NCI-H748 (cell line): ENCODE results near the gene PLEKHJ1.
"Not testable (repeated sequence)": the region's sequence is repeated elsewhere in the genome, so short reads cannot be mapped to it uniquely, and the experiment has no call there.

Experiments
- DNase-seq: peaks from one replicate; lab custom pipeline; 2025; ENCODE audit not compliant: unreplicated experiment; lab: John Stamatoyannopoulos, UW

PLEKHJ1 gene, protein sequence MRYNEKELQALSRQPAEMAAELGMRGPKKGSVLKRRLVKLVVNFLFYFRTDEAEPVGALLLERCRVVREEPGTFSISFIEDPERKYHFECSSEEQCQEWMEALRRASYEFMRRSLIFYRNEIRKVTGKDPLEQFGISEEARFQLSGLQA

GRCh38 chr19:2236314-2237050, at the start of gene PLEKHJ1, which contains the start of gene SF3A2:
TSS of gene PLEKHJ1 (minus strand) at chr19:2236329. CDS start at chr19:2236248, 81 bp downstream.
TSS of gene SF3A2 (plus strand) at chr19:2236824. CDS start at chr19:2243419, 6,595 bp downstream.
- peak; percentile 94 for DNase-seq

DNA sequence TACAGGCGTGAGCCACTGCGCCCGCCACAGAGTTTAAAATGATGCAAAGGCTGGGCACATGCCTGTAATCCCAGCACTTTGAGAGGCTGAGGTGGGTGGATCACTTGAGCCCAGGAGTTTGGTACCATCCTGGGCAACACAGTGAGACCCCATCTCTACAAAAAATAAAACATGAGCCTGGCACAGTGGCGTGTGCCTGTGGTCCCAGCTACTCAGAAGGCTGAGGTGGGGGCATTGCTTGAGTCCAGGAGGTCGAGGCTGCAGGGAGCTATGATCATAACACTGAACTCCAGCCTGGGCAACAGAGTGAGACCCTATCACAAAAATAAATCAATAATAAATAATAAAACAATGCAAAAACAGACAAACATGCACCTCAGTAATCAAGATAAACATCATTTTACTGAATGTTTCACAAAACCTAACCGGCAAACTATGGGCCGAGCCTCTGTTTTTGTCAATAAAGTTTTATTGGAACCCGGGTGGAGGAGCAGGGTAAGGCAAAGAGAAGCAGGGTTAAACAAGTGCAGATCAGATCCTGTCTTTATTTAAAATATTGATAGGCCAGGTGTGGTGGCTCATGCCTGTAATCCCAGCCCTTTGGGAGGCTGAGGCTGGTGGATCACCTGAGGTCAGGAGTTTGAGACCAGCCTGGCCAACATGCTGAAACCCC, 47.8 kb upstream of the PLEKHJ1 start:
- DNase-seq, result no peak

DNA sequence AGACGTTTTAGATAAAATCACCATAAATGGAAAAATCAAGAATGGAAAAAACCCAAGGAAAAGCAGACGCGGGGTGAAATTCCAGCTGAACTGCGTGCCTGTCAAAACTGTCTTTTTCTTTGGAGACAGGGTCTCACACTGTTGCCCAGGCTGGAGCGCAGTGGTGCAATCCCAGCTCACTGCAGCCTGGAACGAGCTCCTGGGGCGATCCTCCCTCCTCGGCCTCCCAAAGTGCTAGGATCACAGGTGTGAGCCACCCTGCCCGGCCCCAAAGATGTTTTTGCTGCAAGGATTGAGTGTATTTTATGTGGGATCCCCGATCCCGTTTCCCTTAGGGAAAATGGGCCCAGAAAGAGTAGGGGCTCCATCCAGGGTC, 46.7 kb upstream of the PLEKHJ1 start:
- no peak for DNase-seq

- DNase-seq, result no peak
Measured at GRCh38 chr19:2282062-2282861, 46.1 kb upstream of the PLEKHJ1 start, which contains the start of gene PEAK3. TSS of gene PEAK3 (minus strand) at chr19:2282175. CDS start at chr19:2280931, 1,244 bp downstream.

DNA sequence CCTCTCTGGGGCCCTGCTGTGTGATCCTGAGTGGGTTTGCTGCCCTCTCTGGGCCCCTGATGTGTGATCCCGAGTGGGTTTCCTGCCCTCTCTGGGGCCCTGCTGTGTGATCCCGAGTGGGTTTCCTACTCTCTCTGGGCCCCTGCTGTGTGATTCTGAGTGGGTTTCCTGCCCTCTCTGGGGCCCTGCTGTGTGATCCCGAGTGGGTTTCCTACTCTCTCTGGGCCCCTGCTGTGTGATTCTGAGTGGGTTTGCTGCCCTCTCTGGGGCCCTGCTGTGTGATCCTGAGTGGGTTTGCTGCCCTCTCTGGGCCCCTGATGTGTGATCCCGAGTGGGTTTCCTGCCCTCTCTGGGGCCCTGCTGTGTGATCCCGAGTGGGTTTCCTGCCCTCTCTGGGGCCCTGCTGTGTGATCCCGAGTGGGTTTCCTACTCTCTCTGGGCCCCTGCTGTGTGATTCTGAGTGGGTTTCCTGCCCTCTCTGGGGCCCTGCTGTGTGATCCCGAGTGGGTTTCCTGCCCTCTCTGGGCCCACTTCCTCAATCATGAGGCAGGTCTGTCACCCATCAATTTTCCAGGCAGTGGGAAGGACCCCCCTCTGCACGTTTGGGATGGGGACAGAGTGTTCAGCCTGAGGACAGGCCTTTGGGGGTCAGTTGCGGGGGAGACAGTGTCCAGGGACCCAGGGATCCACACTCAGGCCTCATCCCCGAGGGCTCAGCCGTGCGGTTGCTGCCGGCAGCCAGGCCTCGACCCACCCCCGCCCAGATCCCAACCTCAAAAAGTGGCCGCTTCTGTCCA, 45.3 kb upstream of the PLEKHJ1 start:
- DNase-seq, result not testable (repeated sequence)

DNA sequence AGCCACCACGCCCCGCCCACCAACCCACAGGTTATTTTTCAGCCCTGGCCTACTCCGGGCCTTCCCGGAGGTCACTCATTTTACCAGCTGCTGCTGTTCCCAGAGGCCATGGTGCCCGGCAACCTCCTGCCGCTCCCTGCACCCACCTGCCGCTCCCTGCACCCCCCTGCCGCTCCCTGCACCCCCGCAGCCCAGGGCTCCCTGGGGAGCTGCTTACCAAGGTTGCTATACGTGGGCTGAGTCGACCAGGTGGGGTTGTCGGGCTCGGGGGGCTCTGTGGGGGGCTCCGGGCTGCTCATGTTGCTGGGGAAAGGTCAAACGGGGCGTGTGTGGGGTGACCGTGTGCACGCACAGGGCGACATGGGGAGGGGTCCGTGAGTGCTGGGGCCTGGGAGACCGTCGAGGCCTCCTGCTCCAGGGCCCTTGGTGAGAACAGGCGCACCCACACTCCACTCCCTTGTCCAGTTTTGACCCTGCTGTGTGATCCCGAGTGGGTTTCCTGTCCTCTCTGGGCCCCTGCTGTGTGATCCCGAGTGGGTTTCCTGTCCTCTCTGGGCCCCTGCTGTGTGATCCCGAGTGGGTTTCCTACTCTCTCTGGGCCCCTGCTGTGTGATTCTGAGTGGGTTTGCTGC, 44.6 kb upstream of the PLEKHJ1 start:
- DNase-seq, result no peak

GRCh38 chr19:2278459-2279158, 42.5 kb upstream of the PLEKHJ1 start:
- no peak for DNase-seq

DNA sequence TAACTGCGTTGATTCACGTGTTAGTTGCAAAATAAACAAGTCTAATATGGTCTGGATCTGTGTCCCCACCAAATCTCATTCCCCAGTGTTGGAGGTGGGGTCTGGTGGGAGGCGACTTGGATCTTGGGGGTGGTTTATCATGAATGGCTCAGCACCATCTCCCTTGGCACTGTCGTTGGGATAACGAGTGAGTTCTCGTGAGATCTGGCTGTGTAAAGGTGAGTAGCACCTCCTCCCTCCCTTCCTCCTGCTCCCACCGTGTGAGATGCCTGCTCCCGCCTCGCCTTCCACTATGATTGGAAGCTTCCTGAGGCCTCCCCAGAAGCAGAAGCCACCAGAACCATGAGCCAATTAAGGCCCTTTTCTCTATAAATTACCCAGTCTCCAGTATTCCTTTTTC, 41.0 kb upstream of the PLEKHJ1 start:
- no peak for DNase-seq

GRCh38 chr19:2276429-2276986, 40.4 kb upstream of the PLEKHJ1 start:
- no peak for DNase-seq

GRCh38 chr19:2275588-2276428, 39.7 kb upstream of the PLEKHJ1 start:
- DNase-seq, result no peak

DNA sequence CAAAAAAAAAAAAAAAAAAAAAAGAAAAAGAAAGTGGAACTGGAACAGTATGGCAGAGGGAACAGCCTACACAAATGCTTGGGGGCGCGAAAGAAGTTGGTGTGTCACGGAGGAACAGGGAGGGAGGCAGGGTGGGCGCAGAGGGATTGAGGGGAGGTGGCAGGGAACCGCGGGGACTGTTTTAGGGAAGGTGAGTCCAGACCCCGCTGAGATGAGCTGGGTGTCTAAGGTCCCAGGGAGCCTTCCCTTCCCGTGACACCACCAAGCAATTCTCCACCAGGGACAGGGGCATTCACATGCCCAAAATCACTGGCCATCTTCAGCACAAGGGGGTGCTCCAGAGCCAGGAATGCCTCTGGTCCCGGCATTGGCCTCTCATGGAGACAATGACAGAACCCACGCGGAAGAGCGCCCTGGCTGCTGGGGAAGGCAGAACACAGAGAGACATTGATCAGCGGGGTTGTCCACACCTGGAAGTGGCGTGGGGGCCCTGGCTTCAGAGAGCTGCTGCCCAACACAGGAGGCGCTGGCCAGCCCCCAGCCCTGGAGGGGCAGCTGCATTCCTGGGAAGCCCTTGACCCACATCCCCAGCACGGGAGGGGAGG, 38.9 kb upstream of the PLEKHJ1 start:
- peak; percentile 52 for DNase-seq

DNA sequence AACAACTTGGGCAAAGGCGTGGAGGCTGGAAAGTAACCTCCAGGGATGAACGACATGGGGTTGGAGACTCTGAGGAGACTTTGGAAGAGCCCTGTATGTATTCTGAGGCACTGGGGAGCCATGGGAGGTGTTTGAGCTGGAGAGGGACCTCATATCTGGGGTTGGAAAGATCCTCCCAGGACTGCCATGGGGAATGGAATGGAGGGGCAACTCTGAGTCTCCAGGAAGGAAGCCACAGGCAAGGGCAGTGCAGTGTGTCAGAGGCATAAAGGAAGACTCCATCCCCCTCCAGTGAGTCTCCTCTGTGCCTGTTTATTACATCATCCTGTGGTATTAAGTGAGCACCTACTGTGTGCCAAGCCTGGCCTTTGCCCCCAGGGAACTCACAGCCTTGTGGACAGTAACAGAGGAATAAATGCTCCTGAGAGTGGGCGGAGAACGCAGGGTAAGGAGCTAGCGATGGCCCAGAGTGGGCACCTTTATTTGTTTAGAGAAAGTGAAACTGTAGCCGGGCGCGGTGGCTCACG, 38.1 kb upstream of the PLEKHJ1 start:
- no peak for DNase-seq

DNA sequence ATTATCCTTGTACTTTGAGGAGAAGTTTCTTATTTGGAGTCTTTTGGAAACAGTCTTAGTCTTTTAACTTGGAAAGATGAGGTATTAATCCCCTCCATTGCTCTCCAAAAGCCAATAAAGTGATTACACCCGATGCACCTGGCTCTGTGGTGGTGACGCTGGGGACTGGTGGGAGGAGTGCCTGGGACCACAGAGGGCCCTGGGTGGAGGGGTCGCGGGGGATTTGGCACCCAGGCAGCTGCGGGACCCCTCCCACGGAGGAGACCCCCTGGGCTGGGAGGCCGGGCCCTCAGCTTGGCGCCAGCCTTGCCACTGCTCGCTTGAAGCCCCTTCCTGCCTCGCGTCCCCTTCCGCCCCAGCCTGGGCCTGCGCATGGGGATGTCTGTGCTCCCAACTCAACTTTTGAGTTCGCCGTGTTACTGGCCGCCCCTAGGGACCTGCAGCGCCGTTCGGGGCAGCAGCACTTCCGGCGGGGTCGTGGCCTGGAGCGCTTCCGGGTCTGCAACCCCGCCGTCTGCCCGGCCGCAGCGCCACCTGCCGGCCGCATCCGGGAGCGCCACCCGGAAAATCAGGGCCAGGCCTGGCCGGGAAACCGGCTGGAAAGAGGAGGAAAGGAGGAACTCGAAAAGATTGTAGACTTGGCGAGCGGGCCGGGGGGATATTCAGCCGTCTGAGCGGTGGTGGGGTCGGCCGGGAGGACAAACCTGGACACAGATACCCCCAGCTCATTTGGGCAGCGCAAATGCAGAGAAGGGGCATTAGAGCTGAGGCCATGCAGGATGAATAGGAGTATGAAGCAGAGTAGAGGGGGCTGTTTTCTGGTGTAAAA, 37.4 kb upstream of the PLEKHJ1 start:
- DNase-seq, result no peak

- no peak for DNase-seq
Measured at GRCh38 chr19:2271234-2272103, 35.3 kb upstream of the PLEKHJ1 start.

- DNase-seq, result peak; percentile 45
Measured at GRCh38 chr19:2270423-2271233, 34.5 kb upstream of the PLEKHJ1 start.
